GM12891 (cell line): ENCODE measurements around the gene TCN2.

Experiments used
- PAX5 ChIP-seq: IDR thresholded peaks from 2 replicates; pipeline ENCODE4 v1.6.1; 2011; ENCODE audit warnings: low read length, moderate library complexity, mild to moderate bottlenecking; ENCODE audit not compliant: insufficient read depth, severe bottlenecking
- POLR2A ChIP-seq: IDR thresholded peaks from 2 replicates; pipeline ENCODE4 v1.6.1; 2011; ENCODE audit warnings: low read depth, low read length, control low read depth
- POLR2AphosphoS5 ChIP-seq: IDR thresholded peaks from 2 replicates; pipeline ENCODE4 v1.6.1; 2011; ENCODE audit warnings: low read depth, low read length, control low read depth

DNA sequence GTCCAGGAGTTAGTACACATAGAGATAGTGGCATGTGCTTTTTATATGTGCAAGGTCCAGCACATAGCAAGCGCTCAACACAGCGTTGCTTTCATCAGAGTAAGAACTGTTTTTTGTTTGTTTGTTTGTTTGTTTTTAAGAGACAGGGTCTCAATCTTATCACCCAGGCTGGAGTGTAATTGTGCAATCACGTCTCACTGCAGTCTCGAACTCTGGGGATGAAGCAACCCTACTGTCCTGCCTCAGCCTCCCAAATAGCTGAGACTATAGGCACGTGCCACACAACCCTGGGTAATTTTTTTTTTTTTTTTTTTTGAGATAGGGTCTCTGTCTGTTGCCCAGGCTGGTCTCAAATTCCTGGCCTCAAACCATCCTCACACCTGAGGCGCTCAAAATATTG is 10.8 kb downstream of the TCN2 start:
- TF ChIP-seq POLR2A (no peak), PAX5 (no peak), POLR2AphosphoS5 (no peak)
